ENCODE measurements around the gene SGPP2. TPM values are rescaled to one million over a fixed set of nuclear protein-coding genes. Genes with fewer than 3 reads are reported as not detected.

Gene SGPP2
- total RNA-seq, 6 donors from 2014 or later = 5.2 to 85.9 (median 21.8) TPM

GRCh38 chr2:222561817-222562645 lies 137.7 kb downstream of the SGPP2 start:
- Histone ChIP-seq H3K36me3 (peaks cover 0 to 6% (median 0%) of the 10 kb centered on the region in 4 donors), H3K4me3 (no peak overlapping the region), H3K9me3 (no peaks in the 10 kb centered on the region), H3K4me1 (no peaks in the 10 kb centered on the region), H3K27ac (no peak overlapping the region), H3K27me3 (no peaks in the 10 kb centered on the region)
- no peak for TF ChIP-seq POLR2A (IDR thresholded peaks at IDR 0.05)
- no peak for TF ChIP-seq POLR2AphosphoS5 (IDR thresholded peaks at IDR 0.05)
- peak in 5 of 6 experiments; percentile 39 to 59 (median 49) for TF ChIP-seq CTCF (IDR thresholded peaks at IDR 0.05)
- TF ChIP-seq EP300 (IDR thresholded peaks at IDR 0.05) = no peak
- no peak for DNase-seq
- 50 to 68% methylated on average over 6 of the region's 6 CpGs for WGBS, 2 donors
- ATAC-seq (ENCODE audit: low FRiP score in 2 of 2) = peak; percentile 30 to 68

- no peak for DNase-seq
- no peak overlapping the region for H3K27ac ChIP-seq
- no peaks in the 10 kb centered on the region for H3K27me3 ChIP-seq
- no peaks in the 10 kb centered on the region for H3K4me1 ChIP-seq
- WGBS, 2 donors = 62 to 70% methylated on average over 11 of the region's 11 CpGs
- H3K4me3 ChIP-seq = no peak overlapping the region
- ATAC-seq (ENCODE audit: low FRiP score in 2 of 2) = no peak
- no peaks in the 10 kb centered on the region for H3K9me3 ChIP-seq
- TF ChIP-seq EP300 (IDR thresholded peaks at IDR 0.05) (no peak), POLR2A (IDR thresholded peaks at IDR 0.05) (no peak)
- H3K36me3 ChIP-seq = peaks cover 0 to 14% (median 0%) of the 10 kb centered on the region in 4 donors
Observed at GRCh38 chr2:222563106-222563718, 138.9 kb downstream of the SGPP2 start.

- TF ChIP-seq CTCF (IDR thresholded peaks at IDR 0.05) (no peak), POLR2A (IDR thresholded peaks at IDR 0.05) (no peak), EP300 (IDR thresholded peaks at IDR 0.05) (no peak), POLR2AphosphoS5 (IDR thresholded peaks at IDR 0.05) (no peak)
- H3K36me3 ChIP-seq = peaks cover 0 to 17% (median 3%) of the 10 kb centered on the region in 4 donors
- H3K4me1 ChIP-seq = no peaks in the 10 kb centered on the region
- H3K4me3 ChIP-seq = no peak overlapping the region
- H3K27ac ChIP-seq = no peak overlapping the region
- no peaks in the 10 kb centered on the region for H3K27me3 ChIP-seq
- DNase-seq = no peak
- 79 to 84% methylated on average over 6 of the region's 6 CpGs for WGBS, 2 donors
- H3K9me3 ChIP-seq = no peaks in the 10 kb centered on the region
- no peak for ATAC-seq (ENCODE audit: low FRiP score in 2 of 2)
Observed at GRCh38 chr2:222563936-222564335, 139.6 kb downstream of the SGPP2 start.

- H3K9me3 ChIP-seq = no peaks in the 10 kb centered on the region
- WGBS, 2 donors = 94 to 96% methylated on average over 6 of the region's 6 CpGs
- no peaks in the 10 kb centered on the region for H3K27me3 ChIP-seq
- ATAC-seq (ENCODE audit: low FRiP score in 2 of 2) (no peak), DNase-seq (no peak)
- H3K4me3 ChIP-seq = no peak overlapping the region
- no peak for TF ChIP-seq POLR2A (IDR thresholded peaks at IDR 0.05)
- TF ChIP-seq EP300 (IDR thresholded peaks at IDR 0.05) = no peak
- no peak for TF ChIP-seq POLR2AphosphoS5 (IDR thresholded peaks at IDR 0.05)
- no peak for TF ChIP-seq CTCF (IDR thresholded peaks at IDR 0.05)
- H3K36me3 ChIP-seq = peaks cover 0 to 25% (median 3%) of the 10 kb centered on the region in 4 donors
- no peak overlapping the region for H3K27ac ChIP-seq
- H3K4me1 ChIP-seq = no peaks in the 10 kb centered on the region
Observed at GRCh38 chr2:222566229-222566628, 141.9 kb downstream of the SGPP2 start.

- DNase-seq (no peak), ATAC-seq (ENCODE audit: low FRiP score in 2 of 2) (no peak)
- peaks cover 0 to 31% (median 6%) of the 10 kb centered on the region in 4 donors for H3K36me3 ChIP-seq
- peaks cover 0 to 7% (median 1%) of the 10 kb centered on the region in 4 donors for H3K4me1 ChIP-seq
- 63 to 66% methylated on average over 4 of the region's 4 CpGs for WGBS, 2 donors
- no peaks in the 10 kb centered on the region for H3K9me3 ChIP-seq
- H3K27ac ChIP-seq = no peak overlapping the region
- no peak for TF ChIP-seq EP300 (IDR thresholded peaks at IDR 0.05)
- no peaks in the 10 kb centered on the region for H3K27me3 ChIP-seq
- no peak overlapping the region for H3K4me3 ChIP-seq
Observed at GRCh38 chr2:222568865-222569264, 144.5 kb downstream of the SGPP2 start.
